ENCODE measurements around the gene PCLO.

The PCLO gene

GRCh38 chr7:82964150-82964882 is 198.4 kb downstream of the PCLO start:
- DNase-seq (ENCODE audit: insufficient read length, low spot score) (no peak), FAIRE-seq (no peak)
- no peak for TF ChIP-seq CTCF (IDR thresholded peaks at IDR 0.05; ENCODE audit: insufficient read depth, missing control alignments)

- TF ChIP-seq CTCF (IDR thresholded peaks at IDR 0.05; ENCODE audit: insufficient read depth, missing control alignments), result no peak
- no peak for DNase-seq (ENCODE audit: insufficient read length, low spot score)
- FAIRE-seq, result no peak
Measured at GRCh38 chr7:82961240-82961639, 201.4 kb downstream of the PCLO start.

- FAIRE-seq (no peak), DNase-seq (ENCODE audit: insufficient read length, low spot score) (no peak)
- TF ChIP-seq CTCF (IDR thresholded peaks at IDR 0.05; ENCODE audit: insufficient read depth, missing control alignments), result no peak
Measured at GRCh38 chr7:82959528-82959927, 203.2 kb downstream of the PCLO start.

- FAIRE-seq (peak; percentile 51), DNase-seq (ENCODE audit: insufficient read length, low spot score) (no peak)
- no peak for TF ChIP-seq CTCF (IDR thresholded peaks at IDR 0.05; ENCODE audit: insufficient read depth, missing control alignments)
Measured at GRCh38 chr7:82957521-82957920, 205.2 kb downstream of the PCLO start.

GRCh38 chr7:82953324-82954027 is 209.2 kb downstream of the PCLO start:
- FAIRE-seq (no peak), DNase-seq (ENCODE audit: insufficient read length, low spot score) (no peak)
- no peak for TF ChIP-seq CTCF (IDR thresholded peaks at IDR 0.05; ENCODE audit: insufficient read depth, missing control alignments)

- TF ChIP-seq CTCF (IDR thresholded peaks at IDR 0.05; ENCODE audit: insufficient read depth, missing control alignments), result no peak
- no peak for DNase-seq (ENCODE audit: insufficient read length, low spot score)
- no peak for FAIRE-seq
Measured at GRCh38 chr7:82950436-82950835, 212.2 kb downstream of the PCLO start.

GRCh38 chr7:82945480-82945879 is 217.2 kb downstream of the PCLO start:
- DNase-seq (ENCODE audit: insufficient read length, low spot score), result no peak
- no peak for TF ChIP-seq CTCF (IDR thresholded peaks at IDR 0.05; ENCODE audit: insufficient read depth, missing control alignments)
- no peak for FAIRE-seq

All from D721Med (cell line).